Gastrocnemius medialis (tissue), 4 donors: Measurements from ENCODE around the gene SRGAP2B. TPM values are rescaled to one million over a fixed set of nuclear protein-coding genes. Genes with fewer than 3 reads are reported as not detected.
A peak's percentile ranks its signal among the peaks of the same experiment; 100 is the strongest.
"Not testable (repeated sequence)": the region's sequence is repeated elsewhere in the genome, so short reads cannot be mapped to it uniquely, and the experiment has no call there.

Experiments used
- ATAC-seq, 2 donors: fragments of 150-250 bp; one replicate each; pipeline ENCODE4 v1.9.1; 2016
- DNase-seq, 2 donors: peaks; one replicate each; pipeline ENCODE4 v3.0.0-alpha.2; 2019
- H3K27ac ChIP-seq, 4 donors: fragments of 200-600 bp; sonication (generic); 1 replicate in 1 of 4; 2 replicates in 3 of 4; pipeline ENCODE4 v1.5.1; 2016 to 2018; ENCODE audit warnings: mild to moderate bottlenecking in 2 of 4, moderate library complexity in 1 of 4
- H3K27me3 ChIP-seq, 3 donors: fragments of 200-600 bp; sonication (generic) in 2 of 3; 1 replicate in 1 of 3; 2 replicates in 2 of 3; pipeline versions ENCODE4 v1.5.1 to v1.6.0; 2016 to 2019; ENCODE audit warnings: mild to moderate bottlenecking in 1 of 3, moderate library complexity in 1 of 3
- H3K36me3 ChIP-seq, 2 donors: fragments of 200-600 bp; sonication (generic) in 1 of 2; one replicate each; pipeline ENCODE4 v1.5.1; 2017 to 2018
- H3K4me1 ChIP-seq, 2 donors: fragments of 200-600 bp; sonication (generic) in 1 of 2; one replicate each; pipeline ENCODE4 v1.5.1; 2016 to 2017; ENCODE audit warnings: mild to moderate bottlenecking in 2 of 2
- H3K4me3 ChIP-seq, 4 donors: fragments of 200-600 bp; sonication (generic) in 3 of 4; 1 replicate in 1 of 4; 2 replicates in 3 of 4; pipeline ENCODE4 v1.5.1; 2016 to 2019; ENCODE audit warnings: mild to moderate bottlenecking in 2 of 4
- H3K9me3 ChIP-seq, 3 donors: fragments of 200-600 bp; sonication (generic) in 2 of 3; 1 replicate in 1 of 3; 2 replicates in 2 of 3; pipeline ENCODE4 v1.5.1; 2016 to 2019
- in situ Hi-C, 4 donors: fragments of 200-750 bp; cut with MboI; loops; one replicate each; pipeline versions ENCODE4 v1.15.0 to v1.8.0; 2017; ENCODE audit warnings: low sequenced_read_pairs in 4 of 4
- intact Hi-C: fragments of 100-400 bp; cut with DNase I; formaldehyde crosslinking; loops from one replicate; pipeline ENCODE4 v1.15.1; 2023; ENCODE audit warnings: low total_unique reads
- total RNA-seq, 4 donors: library from RNA; depleted of rRNA; stranded (reverse); fragments of >200 nt; gene quantifications; one replicate each; pipeline versions ENCODE4 v1.1.0 to v1.2.3, GENCODE V29; 2016

The SRGAP2B gene
- total RNA-seq, 4 donors from 2014 or later: 1.4 to 10.5 (median 3.3) TPM

DNA sequence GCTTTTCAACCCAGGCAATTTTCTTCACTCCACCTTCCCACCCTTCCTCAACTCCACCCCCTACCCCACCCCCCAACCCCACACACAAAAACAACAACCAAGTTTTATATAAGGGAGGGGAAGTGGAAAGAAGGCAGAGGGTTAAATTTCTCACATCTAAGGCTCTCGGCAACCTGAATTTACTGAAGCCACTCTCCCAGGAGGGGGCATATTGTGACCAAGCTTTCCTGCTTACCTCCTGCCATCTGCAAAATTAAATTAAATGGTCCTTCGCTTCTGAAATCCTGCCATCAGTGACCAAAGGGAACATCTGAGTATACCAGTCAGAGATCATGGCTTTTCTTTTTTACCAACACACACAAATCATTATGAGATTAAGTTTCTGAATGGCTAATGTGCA, 72.9 kb downstream of the SRGAP2B start:
- ATAC-seq, H3K27ac ChIP-seq, H3K4me3 ChIP-seq, H3K27me3 ChIP-seq, H3K9me3 ChIP-seq, DNase-seq, H3K4me1 ChIP-seq, in situ Hi-C loops, H3K36me3 ChIP-seq, intact Hi-C loops: not testable (repeated sequence)

DNA sequence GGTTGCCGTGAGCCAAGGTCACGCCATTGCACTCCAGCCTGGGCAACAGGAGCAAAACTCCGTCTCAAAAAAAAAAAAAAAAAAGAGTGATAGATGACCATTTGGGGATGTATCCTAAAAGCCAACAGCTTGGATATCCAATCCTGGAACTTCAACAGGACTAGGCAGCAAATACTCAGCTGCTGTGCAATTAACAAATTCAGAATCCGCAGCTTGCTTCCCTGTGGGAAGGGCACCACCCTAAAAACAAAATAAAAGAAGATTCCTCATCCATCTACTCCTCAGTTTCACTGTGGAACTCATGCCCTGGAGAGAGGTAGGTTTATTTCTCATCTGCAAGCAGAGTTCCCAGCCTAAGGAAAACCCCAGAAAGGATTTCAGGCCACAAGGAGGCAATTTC, 73.4 kb downstream of the SRGAP2B start:
- ATAC-seq, in situ Hi-C loops, intact Hi-C loops: not testable (repeated sequence)

DNA sequence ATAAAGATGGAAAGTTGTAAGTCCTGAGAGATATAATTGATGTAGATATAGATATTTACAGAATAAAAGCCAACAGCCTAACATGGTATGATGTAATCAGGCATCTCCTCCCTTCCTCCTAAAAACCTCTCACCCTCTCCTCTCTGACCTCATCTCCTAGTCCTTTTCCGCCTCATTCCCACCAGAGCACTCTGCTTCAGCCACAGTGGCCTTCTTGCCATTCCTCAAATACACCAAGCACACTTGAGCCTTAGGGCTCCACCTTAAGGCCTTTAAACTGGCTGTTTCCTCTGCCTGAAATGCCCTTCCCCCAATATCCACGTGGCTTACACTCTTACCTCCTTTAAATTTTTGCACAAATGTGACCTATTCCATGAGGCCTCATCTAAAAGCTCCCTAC, 75.4 kb downstream of the SRGAP2B start:
- intact Hi-C loops, ATAC-seq, DNase-seq, H3K27me3 ChIP-seq, H3K36me3 ChIP-seq, H3K27ac ChIP-seq, in situ Hi-C loops, H3K9me3 ChIP-seq, H3K4me3 ChIP-seq, H3K4me1 ChIP-seq: not testable (repeated sequence)

More for the DNA sequence above, 73.4 kb downstream of the SRGAP2B start:
- H3K27ac ChIP-seq, H3K4me3 ChIP-seq, H3K36me3 ChIP-seq, H3K9me3 ChIP-seq, H3K27me3 ChIP-seq, H3K4me1 ChIP-seq, DNase-seq: not testable (repeated sequence)

DNA sequence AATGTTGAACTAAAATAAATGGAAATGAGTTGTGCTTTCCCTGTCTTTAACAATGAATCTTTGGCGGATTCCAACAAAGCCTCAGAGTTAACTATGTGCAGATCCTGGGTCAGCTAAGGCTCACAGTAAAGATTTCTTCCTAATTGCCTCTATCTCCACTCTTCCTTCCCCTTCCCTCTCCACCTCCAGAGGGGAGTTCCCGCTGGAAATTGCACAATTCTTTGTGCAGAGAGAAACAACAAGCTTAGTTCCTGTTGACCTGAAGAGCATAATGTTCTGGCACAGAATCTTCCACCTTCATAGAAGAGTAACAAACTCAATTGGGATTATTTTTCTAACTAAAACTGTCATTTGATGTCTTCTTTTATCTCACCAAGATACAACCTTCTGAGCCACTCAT, 77.4 kb downstream of the SRGAP2B start:
- H3K36me3 ChIP-seq, H3K27me3 ChIP-seq, ATAC-seq, H3K9me3 ChIP-seq, H3K4me3 ChIP-seq, in situ Hi-C loops, DNase-seq, intact Hi-C loops, H3K27ac ChIP-seq, H3K4me1 ChIP-seq: not testable (repeated sequence)

DNA sequence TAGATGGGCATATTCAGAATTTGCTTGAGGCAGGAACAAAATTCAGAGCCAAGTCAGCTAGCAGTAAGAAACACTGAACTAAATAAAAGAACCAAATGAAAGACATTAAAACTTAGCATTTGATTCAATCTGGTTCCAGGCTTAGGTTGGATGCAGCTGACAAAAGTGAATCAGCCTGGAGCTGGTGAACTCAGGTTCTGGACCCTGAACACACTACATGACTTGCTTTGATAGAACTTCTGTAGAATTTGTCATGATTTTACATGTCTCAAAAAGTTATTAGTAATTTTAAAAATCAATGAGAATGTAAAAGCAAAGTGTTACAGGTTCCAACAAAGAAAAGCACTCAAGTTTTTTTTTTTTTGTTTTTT, 78.7 kb downstream of the SRGAP2B start:
- intact Hi-C loops, H3K4me3 ChIP-seq, in situ Hi-C loops, H3K9me3 ChIP-seq, H3K36me3 ChIP-seq, ATAC-seq, H3K27me3 ChIP-seq, H3K4me1 ChIP-seq, H3K27ac ChIP-seq, DNase-seq: not testable (repeated sequence)

DNA sequence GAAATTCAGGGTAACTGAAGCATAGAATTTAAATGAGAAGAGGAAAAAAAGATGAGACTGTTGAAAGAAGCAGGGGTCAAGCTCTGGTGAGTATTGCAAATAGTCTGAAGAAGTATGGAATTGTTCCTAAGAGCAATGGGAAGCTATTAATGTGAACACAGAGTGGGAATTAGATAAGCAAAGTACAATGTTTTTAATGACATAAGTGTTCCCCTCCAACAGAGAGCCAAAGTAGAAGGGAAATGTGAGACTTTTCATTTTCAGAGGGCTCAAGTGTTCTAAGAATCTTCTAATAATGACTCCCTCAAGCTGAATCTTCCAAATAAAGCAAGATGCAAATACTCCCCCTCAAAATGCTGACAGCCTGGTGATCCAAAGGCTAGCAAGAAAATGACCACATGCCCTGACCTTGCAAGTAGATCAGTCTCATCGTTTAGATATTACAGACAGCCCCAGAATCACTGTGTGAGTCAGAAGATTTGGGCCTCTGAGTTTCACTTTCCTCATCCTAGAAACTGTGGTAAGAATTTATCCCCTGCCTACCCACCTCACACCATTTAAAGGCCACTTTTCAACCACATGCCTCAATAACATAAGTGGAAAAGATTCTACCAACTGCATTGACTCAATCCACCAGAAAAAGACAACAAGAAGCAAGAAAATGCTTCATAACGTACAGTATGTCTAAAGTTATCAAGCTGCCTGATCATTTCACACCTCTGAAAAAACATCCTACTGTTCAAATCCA, 79.2 kb downstream of the SRGAP2B start:
- intact Hi-C loops, H3K27ac ChIP-seq, in situ Hi-C loops, ATAC-seq, H3K27me3 ChIP-seq, H3K4me1 ChIP-seq, H3K36me3 ChIP-seq, DNase-seq, H3K4me3 ChIP-seq, H3K9me3 ChIP-seq: not testable (repeated sequence)

DNA sequence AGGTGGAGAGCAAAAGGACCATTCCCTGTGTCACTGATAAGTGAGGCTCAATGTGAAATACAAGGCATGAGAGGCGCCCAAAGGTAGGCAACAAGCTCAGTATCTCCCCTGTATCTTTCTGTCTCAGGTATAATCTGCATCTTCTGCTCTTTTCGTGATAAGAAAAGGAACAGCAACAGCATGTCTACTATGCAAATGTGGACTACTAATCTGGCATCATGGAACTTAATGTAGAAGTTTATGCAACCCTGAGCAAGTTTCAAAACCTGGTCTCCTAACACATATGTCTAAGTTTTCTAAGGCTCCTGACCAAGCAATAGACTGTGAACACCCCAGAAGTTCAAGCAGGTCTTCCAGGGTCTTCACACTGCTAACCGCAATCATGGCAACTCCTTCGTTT, 81.8 kb downstream of the SRGAP2B start:
- H3K9me3 ChIP-seq, ATAC-seq, H3K27me3 ChIP-seq, H3K4me3 ChIP-seq, DNase-seq, H3K4me1 ChIP-seq, H3K36me3 ChIP-seq, H3K27ac ChIP-seq, in situ Hi-C loops, intact Hi-C loops: not testable (repeated sequence)

DNA sequence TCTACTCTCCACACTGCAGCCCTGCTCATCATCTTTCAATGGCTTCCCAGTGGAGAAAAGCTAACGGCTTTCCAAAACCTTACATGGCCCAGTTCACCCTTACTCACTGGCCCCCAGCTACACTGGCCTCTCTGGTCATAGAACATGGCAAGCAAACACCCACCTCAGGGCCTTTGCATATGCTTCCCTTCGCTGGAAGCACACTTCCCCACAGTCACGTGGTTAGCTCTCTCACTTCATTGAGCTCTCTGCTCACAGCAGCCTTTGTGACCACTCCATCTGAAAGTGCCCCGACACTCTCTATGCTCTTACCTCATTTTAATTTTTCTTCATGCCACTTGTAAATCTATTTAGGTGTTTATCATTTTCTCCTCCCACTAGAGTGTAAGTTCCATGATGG, 83.3 kb downstream of the SRGAP2B start:
- H3K27me3 ChIP-seq, H3K9me3 ChIP-seq, H3K27ac ChIP-seq, H3K4me3 ChIP-seq, DNase-seq, in situ Hi-C loops, H3K4me1 ChIP-seq, ATAC-seq, H3K36me3 ChIP-seq, intact Hi-C loops: not testable (repeated sequence)

DNA sequence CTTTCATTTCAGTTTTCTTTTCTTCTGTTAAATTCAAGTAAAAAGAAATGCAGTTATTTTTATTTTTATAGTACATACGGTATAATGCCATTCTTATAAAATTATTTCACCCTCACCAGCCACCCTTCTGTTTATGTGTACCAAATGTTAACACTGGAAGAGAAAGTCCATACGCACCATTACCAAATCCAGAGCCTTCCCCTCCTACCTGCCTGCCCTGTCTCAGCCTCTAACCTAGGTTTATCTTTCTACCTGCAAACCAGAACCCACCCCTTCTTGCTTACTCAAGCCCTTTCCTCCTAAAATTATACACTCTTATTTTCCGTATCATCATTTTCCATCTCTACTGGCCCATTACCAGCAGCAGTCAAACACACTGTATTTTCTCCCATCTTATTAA, 84.5 kb downstream of the SRGAP2B start:
- ATAC-seq, in situ Hi-C loops, H3K27me3 ChIP-seq, DNase-seq, H3K27ac ChIP-seq, H3K9me3 ChIP-seq, intact Hi-C loops, H3K4me3 ChIP-seq, H3K36me3 ChIP-seq, H3K4me1 ChIP-seq: not testable (repeated sequence)

DNA sequence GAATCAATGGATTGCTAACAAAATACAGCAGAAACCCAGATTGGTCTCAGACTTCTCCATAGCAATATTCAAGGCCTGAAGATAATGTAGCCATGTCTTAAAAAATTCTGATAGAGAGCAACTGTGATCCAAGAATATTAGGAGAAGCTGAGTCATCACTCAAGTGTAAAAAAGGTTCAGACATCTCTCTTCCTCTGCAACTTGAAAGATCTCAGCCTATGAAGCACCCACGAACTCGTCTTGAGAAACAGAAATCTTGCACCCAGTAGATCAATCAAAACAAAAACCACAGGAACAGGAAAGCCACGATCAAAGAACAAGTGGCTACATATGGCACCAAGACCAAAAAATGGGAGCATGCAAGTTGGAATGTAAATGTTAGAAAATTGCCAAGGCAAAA, 85.2 kb downstream of the SRGAP2B start:
- H3K27ac ChIP-seq, H3K9me3 ChIP-seq, H3K36me3 ChIP-seq, intact Hi-C loops, H3K4me1 ChIP-seq, H3K27me3 ChIP-seq, H3K4me3 ChIP-seq, in situ Hi-C loops, DNase-seq, ATAC-seq: not testable (repeated sequence)

DNA sequence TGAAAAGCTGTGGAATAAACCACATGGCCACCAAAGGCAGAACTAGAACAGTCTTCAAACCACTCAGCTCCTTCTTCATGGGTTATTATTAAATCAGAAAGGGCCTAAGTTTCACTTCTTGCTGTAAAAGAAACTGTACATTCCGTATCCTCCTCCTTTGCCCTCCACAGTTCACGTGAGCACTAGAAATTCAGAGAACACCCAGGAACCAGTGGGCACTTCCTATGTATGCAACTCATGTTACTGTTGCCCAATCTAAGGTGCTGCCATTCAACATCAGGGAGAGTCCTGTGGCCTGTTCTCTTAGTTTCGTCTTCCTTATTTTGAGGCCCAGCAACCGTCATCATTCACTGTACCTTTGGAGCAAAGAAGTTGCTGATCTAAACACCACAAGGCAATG, 86.7 kb downstream of the SRGAP2B start:
- H3K4me3 ChIP-seq, intact Hi-C loops, H3K9me3 ChIP-seq, H3K27me3 ChIP-seq, H3K4me1 ChIP-seq, DNase-seq, H3K36me3 ChIP-seq, in situ Hi-C loops, H3K27ac ChIP-seq: not testable (repeated sequence)
- ATAC-seq: peak in 1 of 2 donors; percentile 21

DNA sequence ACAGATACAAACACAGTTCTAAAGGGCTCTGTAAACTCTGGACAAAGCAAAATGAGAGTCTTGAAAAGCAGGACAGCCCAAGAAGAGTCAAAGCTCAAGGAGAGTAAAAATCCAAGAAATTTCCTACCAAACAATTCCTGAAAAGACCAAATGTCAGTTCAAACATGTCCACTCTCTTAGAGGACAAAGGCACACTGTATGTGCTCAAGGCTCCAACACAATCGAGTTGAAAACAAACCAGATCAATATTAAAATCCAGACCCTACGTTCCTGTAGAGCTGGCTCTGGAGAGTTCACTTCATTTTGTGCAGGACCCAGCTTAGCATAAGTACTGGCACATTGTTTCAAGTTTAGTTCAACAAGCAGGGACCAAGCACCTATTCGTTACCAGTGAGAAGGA, 90.0 kb downstream of the SRGAP2B start:
- ATAC-seq, in situ Hi-C loops, intact Hi-C loops, H3K9me3 ChIP-seq, H3K4me3 ChIP-seq, H3K27ac ChIP-seq, H3K27me3 ChIP-seq, DNase-seq, H3K4me1 ChIP-seq, H3K36me3 ChIP-seq: not testable (repeated sequence)
